HG02588 (cell line): ENCODE results near the gene ADCY9.
"Not testable (repeated sequence)": the region's sequence is repeated elsewhere in the genome, so short reads cannot be mapped to it uniquely, and the experiment has no call there.

Experiments used
- ATAC-seq: cut with Tn5 transposase; IDR thresholded peaks from one replicate; pipeline ENCODE4 v1.9.1; 2021; ENCODE audit warnings: mild to moderate bottlenecking, moderate library complexity; ENCODE audit not compliant: unreplicated experiment

ADCY9 gene

DNA sequence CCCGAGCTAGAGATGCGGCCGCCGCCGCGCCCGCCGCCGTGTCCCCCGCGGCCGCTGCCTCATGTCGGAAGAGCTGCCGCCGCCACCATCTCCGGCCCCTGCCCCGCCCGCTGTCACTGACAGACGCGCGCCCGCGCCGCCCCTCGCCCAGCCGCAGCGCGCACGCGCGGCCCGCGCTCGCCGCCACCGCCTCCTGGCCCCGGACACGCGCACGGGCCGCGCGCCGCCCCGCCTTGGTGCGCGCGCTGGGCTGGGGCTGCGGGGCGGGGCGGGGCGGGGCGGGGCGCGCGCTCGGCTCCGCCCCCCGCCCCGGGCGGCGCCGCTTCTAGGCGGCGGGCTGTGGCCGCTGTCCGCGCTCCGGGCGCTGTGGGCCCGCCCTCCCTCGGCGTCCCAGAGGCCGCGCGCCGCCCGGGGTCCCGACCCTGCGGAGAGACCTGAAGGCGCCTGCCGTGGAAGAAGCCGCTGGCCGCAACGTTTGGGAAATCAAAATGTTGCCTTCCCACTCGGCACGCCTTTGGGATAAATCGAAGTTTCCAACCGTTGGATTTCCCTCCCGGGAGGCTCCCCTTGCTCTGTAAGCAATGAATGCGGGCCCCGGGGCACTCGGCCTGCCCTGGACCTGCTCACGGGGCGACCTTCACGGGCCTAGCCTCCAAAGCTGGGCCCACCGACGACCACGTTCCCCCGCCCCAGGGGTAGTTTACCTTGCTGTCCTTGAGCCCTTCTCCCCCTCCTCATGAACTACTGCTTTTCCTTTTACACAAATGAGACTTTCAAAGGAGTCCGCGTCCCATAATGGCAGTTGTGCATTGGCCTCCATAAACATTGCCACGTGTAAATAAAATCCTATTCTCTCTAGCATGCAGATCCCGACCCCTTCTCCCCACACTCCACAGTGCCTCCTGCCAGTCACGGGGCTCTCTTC, at the start of gene ADCY9:
Gene ADCY9, minus strand, starts transcription at position 118 of the 925 bp plus-strand sequence. CDS start 1,000 bp downstream, outside the sequence.
- ATAC-seq, result peak; percentile 58

DNA sequence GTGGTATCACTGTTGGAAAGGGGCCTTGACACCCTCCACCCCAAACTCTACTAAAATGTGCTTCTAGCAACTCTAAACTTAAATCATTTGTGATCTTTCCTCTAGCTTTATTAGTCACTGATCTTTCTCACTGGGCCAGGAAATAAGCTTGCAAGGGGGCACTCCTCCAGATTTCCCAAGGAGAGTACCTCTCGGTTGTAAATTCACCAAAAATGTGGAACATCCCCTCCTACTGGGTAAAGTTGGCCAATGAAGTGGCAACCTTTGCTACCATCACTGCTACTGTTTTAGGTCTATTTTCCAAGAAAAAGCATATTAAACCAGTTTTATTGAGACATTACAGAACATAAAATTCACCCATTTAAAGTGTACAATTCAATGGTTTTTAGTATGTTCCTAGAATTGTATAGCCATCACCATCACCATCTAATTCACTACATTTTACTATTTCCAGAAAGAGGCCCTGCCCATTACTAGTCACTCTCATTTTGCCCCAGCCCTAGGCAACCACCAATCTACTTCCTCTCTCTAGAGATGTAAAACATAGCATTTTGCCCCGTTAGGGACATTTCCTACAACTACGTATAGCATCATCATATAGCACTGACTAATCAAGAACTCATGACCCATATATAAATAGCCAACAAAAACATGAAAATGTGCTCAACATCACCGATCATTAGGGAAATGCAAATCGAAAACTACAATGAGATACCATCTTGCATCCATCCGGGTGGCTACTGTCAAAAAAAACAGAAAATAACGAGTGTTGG, 44.6 kb upstream of the ADCY9 start:
- no peak for ATAC-seq

DNA sequence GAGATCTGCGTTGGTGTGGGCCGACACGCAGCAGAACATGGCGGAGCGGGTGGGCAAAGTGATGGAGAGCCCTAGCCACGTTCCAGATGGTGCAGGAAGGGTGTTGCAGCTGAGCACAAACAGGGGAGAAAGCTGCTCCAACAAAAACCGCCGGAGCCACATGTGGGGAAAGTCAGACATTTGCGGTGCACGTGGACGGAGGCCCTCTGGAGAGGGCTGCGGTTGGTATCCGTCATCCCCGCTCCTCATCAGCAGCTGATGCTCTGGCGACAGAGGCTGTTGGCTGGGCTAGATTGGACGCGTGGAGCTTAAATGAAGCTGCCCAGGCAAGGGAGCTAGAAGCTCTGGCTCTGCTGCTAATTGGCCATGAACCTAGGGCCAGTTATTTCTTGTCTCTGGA, 43.5 kb upstream of the ADCY9 start:
- ATAC-seq, result no peak

DNA sequence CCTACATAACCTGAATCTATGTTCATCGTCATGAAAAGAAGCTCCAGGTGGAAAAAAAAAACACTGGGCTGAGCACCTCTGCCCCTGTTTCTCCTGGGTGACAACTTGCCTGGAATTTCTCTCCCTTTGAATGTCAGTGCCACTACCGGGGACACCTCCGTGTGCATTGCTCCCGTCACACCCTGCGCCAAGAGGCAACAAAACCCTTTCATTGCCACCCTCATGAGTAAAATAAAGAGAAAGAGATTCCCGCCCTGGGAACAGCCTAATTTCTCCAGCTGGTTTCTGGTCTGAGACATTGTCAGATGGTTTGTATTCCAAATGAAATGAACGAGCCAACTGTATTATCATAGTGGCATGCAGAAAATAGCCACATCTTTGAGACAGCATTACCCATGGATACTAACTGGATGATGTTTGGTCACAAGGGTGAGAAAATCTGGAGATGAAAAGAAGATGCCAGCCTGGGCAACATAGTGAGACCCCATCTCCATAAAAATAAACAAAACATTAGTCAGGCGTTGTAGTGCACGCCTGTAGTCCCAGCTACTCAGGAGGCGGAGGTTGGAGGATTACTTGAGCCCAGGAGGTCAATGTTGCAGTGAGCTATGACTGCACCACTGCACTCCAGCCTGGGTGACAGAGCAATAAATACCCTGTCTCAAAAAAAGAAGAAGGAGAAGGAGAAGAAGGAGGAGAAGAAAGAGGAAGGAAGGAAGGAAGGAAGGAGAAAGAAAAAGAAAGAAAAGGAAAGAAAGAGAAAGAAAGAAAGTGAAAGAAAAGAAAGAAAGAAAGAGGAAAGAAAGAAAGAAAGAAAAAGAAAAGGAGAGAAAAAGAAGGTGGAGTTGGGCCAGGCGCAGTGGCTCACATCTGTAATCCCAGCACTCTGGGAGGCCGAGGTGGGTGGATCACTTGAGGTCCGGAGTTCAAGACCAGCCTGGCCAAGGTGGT, 42.2 kb upstream of the ADCY9 start:
- no peak for ATAC-seq

DNA sequence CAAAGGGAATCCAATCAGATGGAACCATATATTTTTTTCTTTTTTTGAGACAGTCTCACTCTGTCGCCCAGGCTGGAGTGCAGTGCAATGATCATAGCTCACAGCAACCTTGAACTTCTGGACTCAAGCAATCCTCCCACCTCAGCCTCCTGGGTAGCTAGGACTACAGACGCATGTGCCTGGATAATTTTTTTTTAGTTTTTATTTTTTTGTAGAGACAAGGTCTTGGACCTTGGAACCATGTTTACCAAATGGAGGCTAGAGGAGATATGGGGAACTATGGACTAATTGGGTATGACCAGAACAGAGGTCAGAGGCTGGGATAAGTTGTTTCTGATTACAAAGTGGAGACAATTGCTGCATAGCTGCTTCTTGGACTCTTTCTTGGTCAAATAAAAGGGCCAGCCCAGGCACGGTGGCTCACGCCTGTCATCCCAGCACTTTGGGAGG, 41.2 kb upstream of the ADCY9 start:
- ATAC-seq, result no peak

DNA sequence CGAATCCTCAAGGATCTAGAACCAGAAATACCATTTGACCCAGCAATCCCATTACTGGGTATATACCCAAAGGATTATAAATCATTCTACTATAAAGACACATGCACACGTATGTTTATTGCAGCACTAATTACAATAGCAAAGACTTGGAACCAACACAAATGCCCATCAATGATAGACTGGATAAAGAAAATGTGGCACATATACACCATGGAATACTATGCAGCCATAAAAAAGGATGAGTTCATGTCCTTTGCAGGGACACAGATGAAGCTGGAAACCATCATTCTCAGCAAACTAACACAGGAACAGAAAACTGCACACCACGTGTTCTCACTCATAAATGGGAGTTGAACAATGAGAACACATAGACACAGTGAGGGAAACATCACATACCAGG, 40.3 kb upstream of the ADCY9 start:
- not testable (repeated sequence) for ATAC-seq

DNA sequence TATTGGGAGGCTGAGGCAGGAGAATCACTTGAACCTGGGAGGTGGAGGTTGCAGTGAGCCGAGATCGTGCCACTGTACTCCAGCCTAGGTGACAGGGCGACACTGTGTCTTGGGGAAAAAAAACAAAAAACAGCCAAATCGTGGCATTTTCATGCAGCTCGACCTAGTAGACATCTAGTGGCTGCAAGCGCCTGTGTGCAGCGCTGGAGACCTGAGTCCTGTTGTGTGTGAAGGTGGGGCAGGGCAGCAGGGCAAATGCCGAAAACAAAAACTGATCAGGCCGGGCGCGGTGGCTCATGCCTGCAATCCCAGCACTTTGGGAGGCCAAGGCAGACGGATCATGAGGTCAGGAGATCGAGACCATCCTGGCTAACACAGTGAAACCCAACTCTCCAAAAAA, 37.1 kb upstream of the ADCY9 start:
- not testable (repeated sequence) for ATAC-seq

DNA sequence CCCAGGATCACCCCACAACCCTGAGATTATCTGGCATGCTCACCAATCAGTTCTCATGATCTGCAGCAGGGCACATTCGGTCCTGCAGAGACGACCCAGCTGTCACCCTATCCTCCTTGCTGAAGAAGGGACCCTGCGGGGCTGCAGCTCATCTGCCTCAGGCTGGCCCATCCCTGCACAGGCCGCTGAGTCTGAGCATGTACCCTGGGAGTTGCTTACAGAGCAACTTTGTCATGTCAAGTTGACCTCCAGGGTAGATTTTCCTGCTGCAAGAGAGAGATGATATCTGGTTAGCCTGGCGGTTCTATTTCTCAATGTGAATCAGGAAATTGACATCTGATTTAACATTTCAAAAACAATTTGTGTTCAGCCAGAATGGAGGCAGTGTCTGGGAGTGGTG, 36.0 kb upstream of the ADCY9 start:
- no peak for ATAC-seq

DNA sequence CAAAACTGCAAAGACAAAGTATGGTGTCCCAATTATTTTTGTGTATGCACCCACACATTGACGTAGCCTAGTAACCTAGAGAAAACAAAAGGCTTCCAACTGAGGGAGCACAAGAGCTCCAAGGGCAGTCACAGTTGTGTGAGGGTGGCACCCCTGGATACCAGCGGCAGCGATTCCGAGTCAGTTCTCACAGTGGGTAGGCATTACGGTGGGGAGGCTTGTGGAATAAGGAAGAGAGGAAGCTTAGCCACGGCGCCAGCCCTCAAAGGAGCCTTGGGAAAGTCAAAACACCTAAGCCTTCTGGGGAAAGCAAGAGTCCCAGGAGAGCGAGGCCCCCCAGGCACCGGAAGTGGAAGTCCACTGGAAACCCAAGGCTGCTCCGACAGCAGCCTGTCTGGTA, 31.0 kb upstream of the ADCY9 start:
- ATAC-seq, result no peak

DNA sequence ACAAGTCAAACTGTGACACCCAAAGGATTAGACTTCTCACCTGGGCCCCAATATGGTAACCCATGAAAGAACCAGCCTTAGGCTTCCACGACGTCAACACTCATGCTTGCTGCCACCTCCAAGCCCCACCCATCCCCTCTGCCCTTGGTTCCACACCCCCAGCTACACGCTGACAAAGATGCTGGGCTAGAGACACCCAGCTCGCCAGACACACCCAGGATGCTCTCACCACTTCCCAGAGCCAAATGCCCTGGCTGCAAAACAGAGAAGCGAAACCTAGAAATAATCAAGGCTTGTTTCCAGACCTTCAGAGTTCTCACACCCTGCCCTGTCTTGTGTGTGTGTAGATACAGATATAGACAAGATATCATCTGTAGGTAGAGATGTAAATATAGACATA, 26.0 kb upstream of the ADCY9 start:
- no peak for ATAC-seq

DNA sequence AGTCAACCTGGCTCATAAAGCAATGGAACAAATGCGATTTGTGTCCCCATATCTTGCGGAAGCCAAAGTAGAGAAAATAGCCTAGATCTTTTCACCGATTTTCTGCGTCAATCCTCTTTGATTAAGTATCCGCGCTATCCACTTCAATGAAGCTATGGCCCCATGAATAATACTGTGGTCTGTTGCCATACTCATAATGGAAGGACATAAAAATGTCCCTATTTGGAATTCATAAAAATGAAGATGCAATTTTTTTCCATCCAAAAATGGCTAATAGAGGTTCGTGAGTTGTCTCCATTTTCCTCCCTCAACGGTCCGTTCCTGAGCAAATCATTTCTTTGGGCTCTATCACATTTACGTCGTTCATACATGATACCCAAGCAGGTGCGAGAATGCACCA, 25.4 kb upstream of the ADCY9 start:
- no peak for ATAC-seq

DNA sequence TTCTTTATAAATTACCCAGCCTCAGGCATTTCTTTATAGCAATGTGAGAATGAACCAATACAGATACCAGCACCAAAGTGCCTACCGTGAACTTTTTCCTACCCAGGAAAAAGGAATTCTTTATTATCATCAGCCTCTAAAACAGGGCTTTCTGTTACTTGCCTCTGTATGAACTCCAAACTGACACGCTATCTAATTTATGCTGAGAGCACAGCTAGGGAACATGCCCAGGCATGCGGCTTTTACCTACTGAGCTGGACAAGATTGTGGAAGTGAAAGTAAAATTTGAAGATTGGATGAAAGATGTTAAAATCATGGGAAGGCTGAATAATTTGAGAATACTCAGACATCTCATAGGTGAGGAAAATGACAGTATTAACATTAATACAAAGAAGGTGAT, 24.4 kb upstream of the ADCY9 start:
- no peak for ATAC-seq

DNA sequence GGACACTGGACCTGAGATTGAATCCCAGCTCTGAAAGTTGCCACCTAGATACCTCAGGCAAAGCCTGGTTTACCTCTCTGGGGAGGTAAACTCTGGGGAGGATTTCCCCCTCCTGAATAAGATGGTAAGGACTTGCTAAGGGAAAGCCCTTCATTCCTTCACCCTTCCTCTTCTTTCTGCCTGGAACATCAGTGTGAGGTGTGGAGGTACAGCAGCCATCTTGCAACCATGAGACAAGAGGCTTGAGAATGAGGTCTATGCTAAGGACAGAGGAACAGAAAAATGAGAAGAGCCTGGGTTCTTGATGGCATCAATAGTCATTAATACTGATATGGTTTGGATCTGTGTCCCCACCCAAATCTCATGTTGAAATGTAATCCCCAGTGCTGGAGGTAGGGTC, 23.7 kb upstream of the ADCY9 start:
- no peak for ATAC-seq

DNA sequence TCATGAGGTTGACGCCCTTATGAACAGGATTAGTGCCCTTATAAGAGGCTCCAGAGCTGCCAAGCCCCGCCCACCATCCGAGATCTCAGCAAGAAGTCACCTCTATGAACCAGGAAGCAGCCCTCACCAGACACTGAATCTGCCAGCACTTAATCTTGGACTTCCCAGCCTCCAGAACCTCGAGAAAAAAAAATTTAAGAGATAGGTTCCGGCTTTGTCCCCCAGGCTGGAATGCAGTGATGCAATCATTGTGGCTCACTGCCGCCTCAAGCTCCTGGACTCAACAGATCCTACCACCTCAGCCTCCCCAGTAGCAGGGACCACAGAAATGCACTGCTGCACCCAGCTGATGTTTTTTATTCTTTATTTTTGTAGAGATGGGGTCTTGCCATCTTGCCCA, 22.5 kb upstream of the ADCY9 start:
- no peak for ATAC-seq

DNA sequence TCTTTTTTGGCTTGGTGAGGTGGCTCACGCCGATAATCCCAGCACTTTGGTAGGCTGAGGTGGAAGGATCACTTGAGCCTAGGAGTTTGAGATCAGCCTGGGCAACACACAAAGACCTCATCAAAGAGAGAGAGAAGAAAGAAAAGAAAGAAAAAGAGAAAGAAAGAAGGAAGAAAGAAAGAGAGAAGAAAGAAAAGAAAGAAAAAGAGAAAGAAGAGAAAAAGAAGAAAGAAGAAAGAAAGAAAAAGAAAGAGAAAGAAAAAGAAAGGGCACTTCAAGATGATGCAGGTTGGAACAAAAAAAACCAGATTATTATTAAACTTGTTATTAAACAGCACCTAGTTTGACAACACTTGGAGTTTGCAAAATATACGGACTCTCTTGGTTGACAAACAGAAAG, 21.2 kb upstream of the ADCY9 start:
- no peak for ATAC-seq

DNA sequence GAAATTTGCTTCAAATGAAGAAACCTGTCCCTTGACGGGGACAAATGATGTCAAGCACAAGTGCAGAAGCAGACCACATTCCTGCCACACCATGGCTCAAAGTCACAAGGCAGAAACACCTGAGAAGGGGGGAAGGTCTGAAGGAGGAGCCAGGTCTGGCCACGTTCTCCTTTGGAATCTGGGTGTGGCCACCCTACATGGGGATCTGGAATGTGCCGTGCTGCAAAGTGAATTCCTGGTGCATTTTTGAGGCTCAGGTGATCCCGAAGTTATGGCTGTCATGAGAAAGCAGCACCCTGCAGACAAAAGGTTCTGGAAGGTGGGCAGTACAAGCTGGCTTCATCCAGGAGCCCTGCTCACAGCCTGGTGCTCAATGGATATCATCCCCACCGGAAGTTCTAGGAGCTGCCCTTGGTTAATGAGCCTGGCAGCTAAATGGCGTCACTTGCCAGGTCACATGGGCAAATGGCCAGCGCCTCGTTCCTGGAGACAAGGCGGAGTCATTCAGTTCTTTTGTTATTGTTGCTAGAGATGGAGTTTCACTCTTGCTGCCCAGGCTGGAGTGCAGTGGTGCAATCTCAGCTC, 20.1 kb upstream of the ADCY9 start:
- ATAC-seq, result no peak

DNA sequence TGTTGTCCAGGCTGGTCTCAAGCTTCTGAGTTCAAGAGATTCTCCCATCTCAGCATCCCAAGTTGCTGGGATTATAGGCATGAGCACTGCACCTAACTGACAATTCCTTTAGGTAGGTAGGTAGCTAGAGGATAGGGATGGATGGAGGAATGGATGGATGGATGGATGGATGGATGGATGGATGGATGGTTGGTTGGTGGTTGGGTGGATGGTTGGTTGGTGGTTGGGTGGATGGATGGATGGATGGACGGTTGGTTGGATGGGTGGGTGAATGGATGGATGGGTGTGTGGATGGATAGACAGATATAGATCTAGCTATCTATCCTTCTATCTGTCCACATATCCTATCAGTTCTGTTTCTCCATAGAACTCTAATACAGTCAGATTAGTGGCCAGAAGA, 19.3 kb upstream of the ADCY9 start:
- ATAC-seq, result no peak

DNA sequence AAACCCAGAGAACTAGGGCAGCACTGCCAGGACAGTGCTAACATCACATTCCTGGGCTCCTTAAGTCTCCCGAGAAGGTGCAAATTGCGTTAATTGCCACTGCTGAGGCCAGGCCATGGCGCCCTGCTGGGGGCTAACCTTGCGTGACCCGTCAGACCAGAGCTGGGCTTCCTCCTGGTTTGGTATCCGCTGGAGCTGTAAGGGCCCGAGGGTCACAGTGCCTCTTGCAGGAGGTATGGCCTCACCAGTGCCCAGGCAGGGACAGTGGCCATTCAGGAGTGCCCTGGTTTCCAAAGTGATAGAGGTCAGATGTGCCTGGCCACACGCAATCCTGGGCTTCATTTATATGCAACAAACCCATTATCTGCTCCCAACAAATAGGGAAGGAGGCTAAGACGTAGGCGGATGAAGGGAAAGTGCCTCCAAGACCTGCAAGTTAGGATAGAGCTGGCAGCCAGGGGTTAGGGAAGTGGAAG, 17.7 kb upstream of the ADCY9 start:
- ATAC-seq, result no peak

DNA sequence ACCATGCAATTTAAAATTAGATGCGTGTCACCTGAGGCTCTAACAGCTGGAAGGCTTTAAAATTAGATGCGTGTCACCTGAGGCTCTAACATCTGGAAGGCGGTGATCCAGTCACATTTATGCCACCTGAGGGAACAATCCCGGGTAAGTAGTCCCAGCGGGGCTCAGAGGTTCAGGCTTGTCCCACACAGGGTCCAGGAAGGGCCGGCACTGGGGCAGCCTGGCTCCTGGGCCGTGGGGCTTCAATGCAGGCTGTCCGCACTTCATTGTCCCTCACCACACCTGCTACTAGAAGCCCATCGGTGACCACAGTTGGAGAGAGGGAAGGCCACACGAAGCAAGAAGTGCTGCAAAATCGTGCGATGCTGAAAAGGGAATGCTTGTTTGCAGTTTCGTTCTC, 15.4 kb upstream of the ADCY9 start:
- no peak for ATAC-seq

DNA sequence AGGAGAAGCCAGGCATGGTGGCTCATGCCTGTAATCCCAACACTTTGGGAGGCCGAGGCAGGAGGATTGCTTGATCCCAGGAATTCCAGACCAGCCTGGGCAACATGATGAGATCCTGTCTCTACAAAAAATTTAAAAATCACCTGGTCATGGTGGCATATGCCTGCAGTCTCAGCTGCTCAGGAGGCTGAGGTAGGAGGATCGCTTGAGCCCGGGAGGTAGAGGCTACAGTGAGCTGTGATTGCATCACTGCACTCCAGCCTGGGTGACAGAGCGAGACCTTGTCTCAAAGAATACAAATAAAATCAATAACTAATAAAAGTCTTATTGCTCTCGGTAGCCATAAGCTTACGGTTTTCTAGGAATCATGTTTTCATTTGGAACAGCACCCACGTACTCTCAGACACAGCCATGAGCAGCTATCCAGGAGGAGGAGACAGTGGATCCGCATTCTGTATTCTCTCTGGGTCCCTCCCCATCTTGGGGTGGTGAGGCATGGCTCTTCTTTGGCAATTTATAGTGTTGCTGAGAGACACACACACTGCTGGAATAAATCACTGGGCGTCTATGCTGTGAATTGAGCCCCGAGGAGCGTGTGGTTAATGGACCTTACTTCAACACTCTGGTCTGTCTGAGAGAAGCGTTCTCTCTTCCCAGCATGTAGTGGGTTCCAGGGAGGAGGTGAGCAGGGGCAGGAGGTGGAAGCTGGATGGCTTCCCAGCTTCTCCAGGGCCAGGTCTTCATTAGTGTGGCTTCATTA, 8.5 kb upstream of the ADCY9 start:
- no peak for ATAC-seq
